HG03457 (cell line): ENCODE data around the gene SLC6A4.
A peak's percentile ranks its signal among the peaks of the same experiment; 100 is the strongest.
"Not testable (repeated sequence)": the region's sequence is repeated elsewhere in the genome, so short reads cannot be mapped to it uniquely, and the experiment has no call there.

ENCODE experiments used
- ATAC-seq: cut with Tn5 transposase; IDR thresholded peaks from one replicate; pipeline ENCODE4 v1.9.1; 2021; ENCODE audit warnings: moderate number of reproducible peaks; ENCODE audit not compliant: unreplicated experiment

SLC6A4 gene

GRCh38 chr17:30186761-30187160 is 48.7 kb downstream of the SLC6A4 start:
- ATAC-seq = no peak

- ATAC-seq = no peak
These were observed 58.6 kb downstream of the SLC6A4 start for GRCh38 chr17:30176855-30177254.

- ATAC-seq = no peak
These were observed 60.9 kb downstream of the SLC6A4 start for GRCh38 chr17:30174556-30174955.

- peak; percentile 76 for ATAC-seq
These were observed 61.8 kb downstream of the SLC6A4 start for GRCh38 chr17:30173649-30174048.

GRCh38 chr17:30172560-30172959 is 62.9 kb downstream of the SLC6A4 start:
- no peak for ATAC-seq

- ATAC-seq = no peak
These were observed 65.0 kb downstream of the SLC6A4 start for GRCh38 chr17:30170415-30170987.

GRCh38 chr17:30165960-30166359 is 69.5 kb downstream of the SLC6A4 start:
- ATAC-seq = no peak

- no peak for ATAC-seq
These were observed 70.3 kb downstream of the SLC6A4 start for GRCh38 chr17:30165147-30165546.

GRCh38 chr17:30164531-30164930 is 71.0 kb downstream of the SLC6A4 start:
- no peak for ATAC-seq

GRCh38 chr17:30161601-30162000 is 73.9 kb downstream of the SLC6A4 start:
- no peak for ATAC-seq

GRCh38 chr17:30160419-30161172 is 74.9 kb downstream of the SLC6A4 start:
- ATAC-seq = no peak

- ATAC-seq = no peak
These were observed 76.4 kb downstream of the SLC6A4 start for GRCh38 chr17:30158896-30159625.

GRCh38 chr17:30155389-30155788 is 80.1 kb downstream of the SLC6A4 start:
- ATAC-seq = no peak

GRCh38 chr17:30153463-30153862 is 82.0 kb downstream of the SLC6A4 start:
- no peak for ATAC-seq

- ATAC-seq = no peak
These were observed 84.0 kb downstream of the SLC6A4 start for GRCh38 chr17:30151471-30151870.

GRCh38 chr17:30148376-30148775 is 87.1 kb downstream of the SLC6A4 start:
- no peak for ATAC-seq

- not testable (repeated sequence) for ATAC-seq
These were observed 87.6 kb downstream of the SLC6A4 start for GRCh38 chr17:30147860-30148259.
